Measurements from ENCODE around the gene IDH3A.

IDH3A gene

DNA sequence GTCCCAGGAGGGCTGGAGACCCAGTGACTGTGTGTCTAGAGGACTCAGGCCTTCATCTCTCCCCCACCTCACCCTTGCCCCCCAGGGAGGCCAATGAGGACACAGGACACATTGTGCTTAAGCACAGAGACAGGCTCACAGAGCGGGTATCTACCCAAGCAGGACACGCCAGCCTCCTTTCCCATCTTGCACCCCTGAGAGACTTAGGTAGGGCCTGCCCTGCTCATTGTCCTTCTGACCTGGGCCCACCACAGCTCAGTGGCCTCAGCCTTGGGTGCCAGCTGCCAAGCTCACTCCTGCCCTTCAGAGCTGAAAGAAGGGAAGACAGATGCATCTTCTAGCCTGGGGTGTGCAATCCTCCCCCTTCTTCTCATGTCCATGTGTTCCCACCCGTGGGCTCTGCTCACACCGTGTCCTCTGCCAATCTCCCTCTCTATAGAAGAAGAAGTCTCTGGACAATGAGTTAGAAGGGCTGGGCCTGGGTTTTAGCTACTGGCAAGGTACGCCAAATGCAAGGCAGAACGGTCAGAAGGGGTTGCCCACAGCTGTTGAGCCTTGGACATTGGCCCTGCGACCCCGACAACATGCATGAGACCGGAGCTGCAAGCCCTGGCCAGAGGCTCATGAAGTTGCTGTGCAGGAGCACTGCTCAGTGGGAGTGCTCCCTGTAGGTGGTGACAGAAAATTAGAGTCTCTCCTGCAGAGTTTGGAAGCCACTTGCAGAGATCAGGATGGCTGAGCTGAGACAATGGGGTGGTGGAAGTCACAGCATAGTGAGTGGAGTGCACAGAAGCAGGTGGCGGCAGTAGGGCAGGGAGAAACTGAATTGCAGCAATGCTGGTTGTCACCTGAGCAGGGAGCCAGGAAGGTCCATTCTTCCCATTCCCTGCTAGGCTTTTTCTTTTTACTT is 52.4 kb downstream of the IDH3A start:
- no peak for DNase-seq (ENCODE audit: low read depth in 2 of 2)

DNA sequence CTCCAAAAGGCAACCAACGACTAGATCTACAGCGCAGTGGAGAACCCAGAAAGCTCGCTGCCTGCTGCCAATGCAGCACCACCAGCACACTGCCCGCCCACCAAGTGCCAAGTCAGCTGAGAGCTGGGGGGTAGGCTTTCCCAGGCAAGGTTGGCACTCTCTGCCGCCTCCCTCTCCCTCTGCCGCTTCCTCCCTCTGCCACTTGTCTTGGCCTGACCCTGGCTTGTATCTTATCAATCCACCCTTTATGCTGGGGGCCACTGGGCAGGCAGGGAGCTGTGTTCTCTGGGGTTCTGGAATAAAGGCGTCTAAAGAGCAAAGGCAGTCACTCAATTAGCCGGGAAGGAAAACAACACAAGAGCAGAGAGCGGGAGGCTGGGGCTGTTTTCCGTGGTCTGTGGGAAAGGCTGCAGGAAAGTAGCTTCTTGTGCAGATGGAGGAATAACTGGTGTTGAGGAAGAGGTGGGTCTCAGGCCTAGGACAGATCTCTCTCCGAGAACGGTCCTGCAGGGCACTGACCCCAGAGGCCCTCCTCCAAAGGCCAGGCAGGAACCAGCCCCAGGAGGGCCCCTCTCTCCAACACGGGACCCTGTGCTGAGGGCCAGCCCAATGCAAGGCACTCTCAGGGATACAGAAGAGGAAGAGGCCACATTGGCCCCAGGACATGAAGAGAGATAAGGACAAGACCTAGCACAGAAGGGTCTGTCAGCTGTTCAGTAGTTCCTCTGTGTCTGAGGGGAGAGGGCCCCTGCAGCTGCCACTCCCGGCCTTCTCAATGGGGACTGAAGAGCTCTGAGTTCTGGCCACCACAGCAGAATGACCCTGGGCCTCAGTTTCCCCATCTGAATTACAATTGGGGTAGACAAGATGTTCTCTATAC is 54.4 kb downstream of the IDH3A start:
- DNase-seq (ENCODE audit: low read depth in 2 of 2), result no peak

DNA sequence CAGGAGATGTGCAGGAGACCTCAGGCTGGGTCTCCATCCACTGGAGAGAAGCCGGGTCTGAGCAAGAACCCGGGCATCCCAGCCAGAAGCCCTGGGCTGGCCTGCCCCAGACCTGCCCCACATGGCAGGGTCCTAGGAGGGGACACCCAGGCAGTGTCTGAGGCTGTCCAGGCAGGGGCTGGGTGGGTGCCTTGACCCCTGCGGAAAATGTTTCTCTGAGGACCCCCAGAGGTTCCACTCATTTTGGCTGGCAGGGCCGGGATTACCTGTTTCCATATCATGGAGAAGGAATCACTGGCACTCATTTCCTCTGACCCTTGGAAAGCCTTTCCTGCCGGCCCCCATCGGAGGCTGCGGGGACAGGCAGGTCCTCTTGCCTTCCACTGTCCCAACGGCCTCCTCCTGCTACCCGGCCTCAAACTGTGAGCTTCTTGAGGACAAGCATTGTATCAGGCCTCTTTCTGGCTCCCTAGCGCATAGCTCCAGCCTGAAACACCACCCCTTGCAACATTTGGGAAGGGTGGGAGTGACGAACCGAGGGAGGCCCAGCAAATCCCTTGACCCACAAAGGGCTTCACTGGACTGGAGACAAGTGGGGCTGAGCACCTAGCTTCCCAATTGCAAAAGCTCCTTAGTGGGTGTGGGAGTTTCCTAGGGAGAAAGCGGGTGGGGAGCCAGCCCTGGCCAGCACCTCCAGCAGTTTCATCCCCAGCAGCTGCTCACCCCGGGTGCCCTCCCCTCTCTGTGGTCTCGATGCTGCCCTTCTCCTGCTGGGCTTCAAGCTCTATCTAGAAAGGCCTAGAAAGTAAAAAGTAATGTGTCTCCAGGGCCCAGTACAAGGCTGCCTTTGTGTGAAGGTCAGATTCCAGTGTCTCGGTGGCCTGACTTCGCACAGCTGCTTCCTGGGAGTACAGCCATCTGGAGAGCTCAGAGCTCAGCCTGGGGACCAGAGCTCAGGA is 55.5 kb downstream of the IDH3A start:
- DNase-seq (ENCODE audit: low read depth in 2 of 2), result no peak

DNA sequence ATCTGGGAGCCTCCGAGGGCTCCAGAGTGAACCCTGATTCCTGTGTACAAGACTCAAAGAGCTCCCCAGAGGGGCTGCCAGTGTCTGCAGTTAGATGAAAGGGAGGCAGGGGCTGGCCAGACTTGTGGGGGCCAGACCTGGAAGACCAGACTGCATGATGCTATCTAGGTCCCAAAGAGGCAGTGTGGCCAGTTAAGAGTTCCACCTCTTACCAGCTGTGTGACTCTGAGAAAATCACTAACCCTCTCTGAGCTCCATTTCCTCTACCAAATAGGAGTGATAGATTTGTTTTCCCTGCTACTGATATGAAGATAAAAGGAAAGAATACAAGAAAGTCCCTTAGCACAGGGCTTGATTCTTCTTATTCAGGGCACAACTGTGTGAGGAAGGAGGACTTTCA is 56.2 kb downstream of the IDH3A start:
- no peak for DNase-seq (ENCODE audit: low read depth in 2 of 2)

DNA sequence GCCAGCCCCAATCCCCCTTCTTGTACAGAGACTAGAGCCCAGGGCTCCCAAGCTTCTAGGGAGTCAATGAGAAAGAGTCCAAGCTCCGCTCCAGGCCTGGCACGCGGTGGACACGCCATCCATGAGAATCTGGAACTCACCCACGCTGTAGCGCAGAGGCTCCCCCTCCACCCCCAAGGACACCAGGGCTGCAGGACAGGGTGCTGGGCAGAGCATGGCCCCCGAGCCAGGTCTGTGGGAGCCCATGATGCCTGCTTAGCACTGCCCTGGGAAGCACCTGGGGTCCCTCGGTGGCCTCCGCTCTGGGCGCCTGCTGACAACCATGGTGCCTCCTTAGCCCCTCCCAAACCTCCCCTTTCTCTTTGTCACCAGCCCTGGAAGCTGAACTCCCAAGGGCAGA is 56.7 kb downstream of the IDH3A start:
- DNase-seq (ENCODE audit: low read depth in 2 of 2), result no peak

DNA sequence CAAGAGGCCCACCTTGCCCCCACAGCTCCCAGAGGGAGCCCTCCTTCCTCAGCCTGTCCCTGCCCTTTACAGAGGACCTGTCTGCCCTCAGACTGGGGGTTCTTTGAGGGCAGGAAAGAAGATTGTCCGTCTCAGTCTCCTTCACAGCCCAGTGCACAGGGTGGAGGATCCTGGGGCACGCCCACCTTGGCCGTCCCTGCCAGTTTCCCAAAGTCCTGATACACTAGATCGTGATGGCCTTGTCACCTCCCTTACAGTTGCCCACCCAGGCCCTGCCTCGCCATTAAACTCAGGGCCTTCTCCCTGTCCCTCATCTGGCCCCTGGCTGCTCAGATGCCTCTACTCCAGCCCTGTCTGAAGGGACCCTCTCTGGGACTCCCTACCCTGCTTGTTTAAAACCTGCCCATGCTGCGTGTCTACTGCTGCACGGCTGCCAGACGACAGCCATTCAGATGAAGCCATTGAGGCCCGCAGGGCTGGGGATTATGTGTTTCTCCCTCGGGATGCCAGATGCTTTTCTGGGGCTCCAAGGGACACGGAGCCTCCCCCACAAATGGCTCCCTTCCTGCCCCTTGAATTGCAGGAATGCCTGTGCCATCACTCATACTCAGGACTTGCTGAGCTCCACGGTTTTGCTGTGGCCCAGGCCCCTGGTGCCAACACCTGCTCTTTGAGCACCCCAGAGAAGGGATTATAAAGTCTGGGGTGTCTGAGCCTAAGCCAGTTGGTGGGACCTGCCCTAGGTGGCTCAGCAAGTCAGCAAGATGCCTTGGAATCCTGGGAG is 57.4 kb downstream of the IDH3A start:
- DNase-seq (ENCODE audit: low read depth in 2 of 2), result no peak

DNA sequence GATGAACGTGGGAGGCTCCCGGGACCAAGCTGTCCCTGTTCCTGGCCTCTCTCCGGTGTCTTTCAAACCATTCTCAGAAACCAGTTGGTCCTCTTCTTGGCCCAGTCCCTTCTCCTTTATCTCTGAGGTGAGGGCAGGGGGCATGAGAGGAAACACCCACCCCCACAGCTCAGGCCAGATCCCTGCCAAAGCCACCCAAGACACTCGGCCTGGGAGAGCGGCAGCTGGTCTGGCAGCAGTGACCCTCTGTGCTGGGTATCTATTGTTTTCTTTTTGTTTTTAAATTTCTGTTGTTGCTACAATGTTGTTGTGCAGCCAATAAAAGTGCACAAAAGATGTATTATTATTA is 57.9 kb downstream of the IDH3A start:
- no peak for DNase-seq (ENCODE audit: low read depth in 2 of 2)

DNA sequence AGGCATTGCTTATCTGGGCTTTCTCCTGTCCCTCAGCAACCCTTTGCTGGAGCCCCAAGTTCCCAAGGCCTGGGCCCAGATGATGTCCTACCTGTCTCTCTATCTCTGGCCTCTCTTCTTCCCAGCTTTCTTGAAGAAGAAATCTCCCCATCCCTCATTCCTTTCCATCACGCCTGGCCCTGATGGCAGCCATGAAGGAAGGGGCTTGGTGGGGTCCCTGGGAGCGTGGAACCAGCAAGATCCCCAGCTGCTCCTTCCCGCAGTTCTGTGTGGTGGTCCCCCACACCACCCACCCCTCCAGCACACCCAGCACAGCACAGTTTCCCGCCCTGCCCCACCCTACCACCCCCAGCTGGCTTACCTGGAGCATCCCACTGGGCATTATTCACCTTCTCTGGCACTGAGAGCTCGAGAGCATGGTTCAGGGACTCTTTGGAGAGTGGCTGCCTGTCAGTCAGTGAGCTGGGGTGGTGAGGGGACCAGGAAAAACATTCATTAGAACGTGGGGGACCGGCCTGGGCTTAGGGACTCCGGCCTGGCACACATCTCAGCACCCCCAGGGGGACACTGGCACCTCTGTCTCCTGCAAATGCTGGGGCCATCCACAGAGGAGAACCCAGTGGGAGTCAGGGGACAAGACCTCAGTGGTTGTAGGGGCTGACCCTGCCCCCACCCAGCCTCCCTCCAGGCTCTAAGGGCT is 58.6 kb downstream of the IDH3A start:
- no peak for DNase-seq (ENCODE audit: low read depth in 2 of 2)

DNA sequence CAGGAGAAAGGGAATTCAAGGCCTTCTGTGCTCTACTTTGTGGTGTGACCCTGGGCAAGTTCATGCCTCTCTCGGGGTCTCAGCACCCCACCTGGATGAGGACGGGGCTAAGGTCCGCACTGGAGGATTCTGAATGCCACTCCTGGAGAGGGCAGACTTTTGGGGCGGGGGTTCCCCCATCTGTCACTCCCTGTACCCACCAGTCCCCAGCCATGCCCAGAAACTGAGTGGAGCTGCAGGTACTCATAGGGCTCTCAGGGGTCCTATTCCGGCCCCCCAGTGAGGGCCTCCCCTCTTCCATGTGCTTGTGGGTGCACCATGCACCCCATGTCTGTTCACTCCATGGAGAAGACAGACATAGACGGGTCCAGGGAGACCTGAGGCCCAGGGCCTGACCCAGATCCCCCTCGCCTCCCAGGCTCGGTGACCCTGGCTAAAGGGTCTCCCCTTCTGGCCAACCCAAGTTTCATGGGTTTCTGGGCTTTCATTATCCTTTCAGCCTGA is 59.2 kb downstream of the IDH3A start:
- no peak for DNase-seq (ENCODE audit: low read depth in 2 of 2)

DNA sequence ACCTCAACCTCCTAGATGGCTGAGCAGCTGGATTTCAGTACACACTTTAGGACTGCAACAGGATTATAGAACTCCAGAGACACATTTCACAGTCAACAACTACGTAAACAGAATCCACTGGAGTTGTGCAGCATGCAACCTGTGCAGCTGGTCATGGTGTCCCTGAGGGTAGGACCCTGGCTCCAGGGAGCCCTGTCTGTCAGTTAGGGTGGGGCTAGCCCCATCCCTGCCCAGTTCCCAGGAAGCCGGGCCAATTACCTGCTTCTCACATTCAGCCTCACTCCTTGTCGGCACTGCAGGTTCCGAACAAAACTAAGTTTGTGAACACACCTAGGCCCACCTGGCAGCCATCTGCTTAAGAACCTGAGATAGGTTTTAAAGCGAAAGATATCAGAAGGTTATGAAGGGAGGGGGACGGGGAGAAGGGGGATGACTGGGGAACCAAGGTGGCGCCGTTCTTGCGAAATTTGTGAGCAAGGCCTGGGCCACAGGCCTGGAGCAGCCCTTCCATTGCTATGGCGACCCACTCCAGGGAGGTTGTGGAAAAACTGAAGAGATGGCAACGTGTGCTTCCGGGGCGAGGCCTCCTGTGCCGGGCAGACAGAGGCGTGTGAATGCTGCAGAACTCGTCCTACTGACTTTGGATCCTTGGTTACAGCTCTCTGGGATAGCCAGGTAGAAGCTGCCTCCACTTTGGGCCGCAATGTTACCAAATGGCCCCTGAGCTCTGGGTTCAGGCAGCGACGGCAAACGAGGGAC is 59.9 kb downstream of the IDH3A start:
- no peak for DNase-seq (ENCODE audit: low read depth in 2 of 2)

DNA sequence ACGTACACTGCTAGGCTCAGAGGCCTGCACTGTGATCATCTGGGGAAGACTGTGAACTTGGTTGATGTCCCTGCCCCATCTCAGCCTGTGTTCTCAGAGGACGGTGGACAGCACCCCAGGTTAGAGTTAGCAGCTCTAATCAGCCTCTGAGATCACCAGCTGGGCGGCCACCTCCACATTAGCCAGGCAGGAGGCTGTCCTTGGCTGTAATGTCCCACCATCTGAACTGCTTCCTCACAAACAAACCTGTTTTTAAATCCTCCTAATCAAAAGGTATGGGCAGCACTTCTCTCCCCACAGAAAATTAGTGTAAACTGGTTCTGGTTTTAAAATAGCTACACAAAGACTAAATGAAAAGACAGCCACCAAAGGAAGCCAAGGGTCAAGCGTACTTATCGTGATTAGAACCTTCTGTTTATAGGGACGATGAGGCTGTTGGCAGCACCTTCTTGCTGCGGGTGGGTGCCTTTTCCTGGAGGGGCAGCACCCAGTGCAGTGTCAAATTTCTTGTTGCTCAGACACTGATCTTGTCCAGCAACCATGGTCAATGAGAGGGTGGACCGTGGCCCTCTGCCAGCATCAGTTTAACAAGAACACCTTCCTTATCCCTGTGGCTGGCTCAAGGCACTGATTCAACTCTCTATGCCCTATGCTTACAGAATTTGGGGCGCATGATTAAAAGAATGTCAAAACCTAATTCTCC is 60.6 kb downstream of the IDH3A start:
- no peak for DNase-seq (ENCODE audit: low read depth in 2 of 2)

DNA sequence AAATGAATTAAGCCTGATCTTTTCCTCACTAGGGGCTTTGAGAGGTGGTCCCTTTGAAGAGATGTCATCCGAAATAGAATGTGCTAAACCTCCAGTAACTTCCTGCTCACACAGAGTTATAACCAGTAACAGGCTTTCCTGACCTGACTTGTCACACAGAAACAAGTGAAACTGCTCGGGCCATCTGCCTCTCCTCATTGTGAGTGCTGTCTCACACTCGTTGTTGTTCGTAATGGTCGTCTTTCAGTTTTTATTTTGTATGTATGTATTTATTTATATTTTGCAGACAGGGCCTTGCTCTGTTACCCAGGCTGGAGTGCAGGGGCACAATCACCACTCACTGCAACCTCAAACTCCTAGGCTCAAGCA is 61.2 kb downstream of the IDH3A start:
- DNase-seq (ENCODE audit: low read depth in 2 of 2), result no peak

DNA sequence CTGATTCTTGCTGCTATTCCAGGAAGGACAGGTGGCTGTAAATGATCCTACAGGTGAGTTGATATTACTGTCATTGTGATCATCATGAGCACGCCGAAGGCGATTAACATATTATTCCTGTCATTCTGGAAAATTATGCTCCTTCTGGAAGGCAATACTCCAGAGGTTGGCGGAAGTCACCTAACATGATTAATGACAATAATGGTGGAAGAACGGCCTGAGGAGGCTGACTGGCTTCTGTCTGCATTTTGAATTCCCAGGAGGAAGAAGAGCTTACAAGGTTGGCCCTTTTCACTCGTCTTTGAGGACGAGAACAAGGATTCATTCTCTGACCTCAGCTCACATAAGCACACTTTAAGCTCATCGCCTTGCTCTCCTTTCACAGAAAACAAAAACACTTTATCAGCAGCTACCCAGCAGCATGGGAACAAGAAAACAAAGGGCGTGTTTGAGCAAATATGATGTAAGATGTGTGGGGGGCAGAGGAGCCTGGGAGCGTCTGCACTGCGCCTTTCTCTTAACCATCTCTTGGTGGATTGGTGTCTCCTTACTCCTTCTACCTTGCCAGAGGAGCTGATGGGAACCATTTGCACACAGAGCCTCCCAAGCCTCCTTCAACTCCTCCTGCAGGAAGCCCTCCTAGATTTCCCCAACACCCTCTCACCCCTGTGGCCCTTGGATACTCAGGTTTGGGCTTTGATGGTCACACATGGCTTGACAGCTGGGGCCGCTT is 62.2 kb downstream of the IDH3A start:
- no peak for DNase-seq (ENCODE audit: low read depth in 2 of 2)

DNA sequence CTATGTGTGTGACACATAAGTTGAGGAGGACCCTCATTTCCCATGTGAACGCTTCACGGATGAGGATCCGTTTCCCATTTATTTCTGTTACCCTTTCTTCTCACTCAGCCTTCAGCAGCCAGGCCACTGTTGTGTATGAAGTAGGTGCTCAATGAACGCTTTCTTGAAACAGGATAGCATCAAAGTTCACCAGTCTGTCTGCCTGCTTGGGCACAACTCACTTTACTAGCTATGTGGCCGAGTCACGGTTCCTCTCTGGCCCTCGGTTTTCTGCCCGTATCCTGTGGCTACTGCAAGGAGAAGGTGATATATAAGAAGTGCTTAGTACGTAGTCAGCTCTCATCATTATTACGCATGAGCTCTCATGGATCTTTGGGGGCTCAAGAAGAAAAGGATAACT is 62.8 kb downstream of the IDH3A start:
- DNase-seq (ENCODE audit: low read depth in 2 of 2), result no peak

DNA sequence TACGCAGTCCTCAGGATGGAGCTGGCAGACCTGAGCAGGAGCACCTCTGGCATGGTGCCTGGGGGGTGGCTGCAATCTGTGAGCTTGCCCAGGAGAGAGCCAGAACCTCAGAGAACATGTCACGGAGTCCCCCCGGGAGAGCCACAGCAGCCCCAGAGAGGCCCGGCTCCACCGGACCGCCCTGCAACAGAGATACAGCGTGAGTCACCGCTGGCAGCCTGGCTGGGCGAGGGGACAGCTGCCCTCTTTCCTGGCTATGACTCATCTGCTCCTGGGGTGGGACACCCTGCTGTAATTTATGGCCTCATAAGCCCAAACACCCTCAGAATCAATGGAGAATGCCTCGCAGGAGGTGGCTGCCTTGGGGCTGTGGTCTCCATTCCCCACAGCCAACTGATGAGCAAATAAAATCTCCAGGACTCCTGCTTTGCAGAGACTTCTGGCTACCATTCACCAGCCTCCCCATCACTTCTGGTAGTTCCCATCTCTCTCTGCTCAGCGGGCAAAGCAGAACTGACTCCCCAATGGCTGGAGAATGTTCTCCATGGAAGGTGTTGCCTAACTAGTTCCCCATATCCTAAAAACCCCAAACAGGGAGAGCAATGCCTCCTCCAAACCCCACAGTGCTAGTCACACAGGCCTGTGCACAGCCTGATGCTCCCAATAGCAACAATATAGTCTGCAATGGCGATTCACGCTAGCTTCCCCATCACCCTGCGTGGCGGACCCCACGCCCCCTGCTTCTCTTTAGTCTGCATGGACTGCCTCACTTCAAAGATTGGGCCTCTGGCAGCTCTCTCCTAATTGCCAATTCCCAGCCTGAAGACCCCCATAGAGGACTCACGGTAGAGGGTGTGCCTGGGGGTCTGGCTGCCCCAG is 63.6 kb downstream of the IDH3A start:
- DNase-seq (ENCODE audit: low read depth in 2 of 2), result no peak

DNA sequence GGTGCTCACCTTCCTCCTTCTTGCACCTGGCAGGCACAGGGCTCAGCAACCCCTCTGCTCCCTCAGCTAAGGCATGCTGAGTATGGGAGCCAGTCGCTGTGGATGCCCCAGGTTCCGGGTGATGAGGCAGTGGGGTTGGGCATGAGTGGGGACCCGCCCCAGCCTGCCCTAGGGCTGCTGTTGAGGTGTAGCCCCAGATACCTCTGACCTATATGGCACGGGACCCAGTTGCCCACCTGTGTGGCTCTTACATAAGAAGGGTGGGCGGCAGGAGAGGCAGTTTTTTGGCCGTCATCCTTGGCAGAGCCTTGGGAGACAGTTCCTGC is 64.2 kb downstream of the IDH3A start:
- no peak for DNase-seq (ENCODE audit: low read depth in 2 of 2)

DNA sequence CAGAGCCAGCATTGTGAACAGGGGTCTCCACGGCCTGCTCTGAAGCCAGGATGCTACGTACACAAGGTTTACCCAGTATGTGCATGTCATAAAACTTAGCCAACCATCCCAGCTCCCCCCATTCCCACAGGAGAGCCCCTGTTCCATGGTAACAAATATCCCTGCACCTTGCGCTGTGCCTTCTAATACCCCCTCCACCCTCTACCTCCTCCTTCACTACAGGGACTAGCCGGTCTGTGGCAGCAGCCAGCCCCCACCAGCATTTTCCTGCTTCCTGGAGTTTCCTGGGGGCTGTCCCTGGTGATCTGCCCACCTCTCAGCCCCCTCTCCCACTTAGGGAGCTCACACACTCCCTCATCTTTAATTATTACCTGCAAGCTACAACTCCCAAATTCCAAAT is 64.8 kb downstream of the IDH3A start:
- DNase-seq (ENCODE audit: low read depth in 2 of 2), result no peak

Measured in stimulated activated CD8-positive, alpha-beta memory T cell treated with anti-CD3 and anti-CD28 coated beads, Interleukin-7, amount 100 ng/mL, for 4 hours (primary cell).